ENCODE results near the gene RNF225. TPM values are rescaled to one million over a fixed set of nuclear protein-coding genes. Genes with fewer than 3 reads are reported as not detected.

Gene RNF225
- total and polyA plus RNA-seq, 2 of the 13 experiments (the other 11 are each of a cell fraction or from before 2014, with no cell fraction given), result not detected

GRCh38 chr19:58362272-58362994 is 33.0 kb upstream of the RNF225 start, which contains the start of gene ZNF497:
Gene ZNF497 (minus strand): TSS chr19:58362751. CDS start chr19:58357635, 5,116 bp downstream.
- Histone ChIP-seq H3K4me3 (replicated peaks in 1 of 3; ENCODE audit: insufficient read depth in 1 of 3, low read depth in 2 of 3, low read length in 3 of 3) (peak within 1 kb of the TSS; percentile 76 to 92 (median 80)), H3K9me3 (ENCODE audit: low read length) (no peaks in the 10 kb centered on the region), H2AFZ (ENCODE audit: low read length) (no peak within 1 kb of the TSS), H3K36me3 (replicated peaks in 1 of 2; ENCODE audit: control insufficient read depth in 1 of 2, insufficient read depth in 2 of 2, low read length in 2 of 2) (no peaks in the 10 kb centered on the region), H4K20me1 (ENCODE audit: insufficient read depth, low read length) (no peaks in the 10 kb centered on the region), H3K4me1 (ENCODE audit: insufficient read depth, low read length) (peaks cover 11% of the 10 kb centered on the region), H3K4me2 (ENCODE audit: low read depth, low read length) (peak within 1 kb of the TSS; percentile 83), H3K9ac (ENCODE audit: insufficient read depth, low read depth, low read length) (peak within 1 kb of the TSS; percentile 98), H3K27ac (ENCODE audit: extremely low read length, insufficient read depth, low read length) (peak within 1 kb of the TSS; percentile 97), H3K27me3 (ENCODE audit: control insufficient read depth in 1 of 2, insufficient read depth in 2 of 2, low read length in 2 of 2) (no peaks in the 10 kb centered on the region), H3K79me2 (ENCODE audit: insufficient read depth, low read length) (no peaks in the 10 kb centered on the region)
- intact Hi-C loops (cut with micrococcal nuclease; ENCODE audit: unreplicated experiment), result loop anchor here (2.0 kb wide), 1 partner anchor 18 kb away; the partner anchor contains the start of gene ZNF837
- WGBS (ENCODE audit: low lambda C conversion rate), result under 1% methylated on average over 21 of the region's 74 CpGs
- DNase-seq (ENCODE audit: low spot score), result peak; percentile 91
- peak; percentile 80 for FAIRE-seq
- ChIA-PET POLR2A (interaction anchor here (0.7 to 2.4 kb wide), 34 partner anchors 8 to 213 kb away, joined by 3 to 33 read pairs (median 6); partner anchors contain the start of genes CHMP2A, ERVK3-1, RPS5 and SLC27A5), CTCF (ENCODE audit: low intra/inter-chr PET ratio, low total read pairs) (no interaction called here)
- peak; percentile 96 for ATAC-seq
- BruUV-seq (replicated peaks), result TSS peak; percentile 69
- in situ Hi-C loops (cut with HindIII; ENCODE audit: extremely low pct_ligation_motif_present, low pct_unique_long_range_greater_than_20kb), result no loop called here
- TF ChIP-seq NFIC (IDR thresholded peaks at IDR 0.05; ENCODE audit: low read length), result no peak
- TF ChIP-seq ATF7-NPFF (CRISPR knock-in tag; IDR thresholded peaks at IDR 0.05; ENCODE audit: low read depth), result peak; percentile 79; the same call in 1 of the 2 replicates
- peak; percentile 72; the same call in 1 of the 2 replicates for TF ChIP-seq ARNT2 (CRISPR knock-in tag; IDR thresholded peaks at IDR 0.05; ENCODE audit: low read depth)
- no peak for TF ChIP-seq SNAPC5 (CRISPR knock-in tag; IDR thresholded peaks at IDR 0.05; ENCODE audit: borderline replicate concordance)
- peak; percentile 98 for TF ChIP-seq SP5 (CRISPR knock-in tag; IDR thresholded peaks at IDR 0.05; ENCODE audit: borderline replicate concordance, low read depth)
- no peak; the same call in 1 of the 2 replicates for TF ChIP-seq CAMTA2 (CRISPR knock-in tag; IDR thresholded peaks at IDR 0.05; ENCODE audit: borderline replicate concordance)
- TF ChIP-seq KLF6 (CRISPR knock-in tag; IDR thresholded peaks at IDR 0.05), result peak; percentile 60; the same call in 1 of the 2 replicates
- no peak for TF ChIP-seq ZFP90 (CRISPR knock-in tag; IDR thresholded peaks at IDR 0.05; ENCODE audit: borderline replicate concordance)
- peak; percentile 89 for TF ChIP-seq ZBTB7B (CRISPR knock-in tag; IDR thresholded peaks at IDR 0.05)
- TF ChIP-seq ZNF224 (CRISPR knock-in tag; IDR thresholded peaks at IDR 0.05), result peak; percentile 96
- TF ChIP-seq PBX3 (CRISPR knock-in tag; IDR thresholded peaks at IDR 0.05; ENCODE audit: borderline replicate concordance), result 0 out of 2 replicates have a peak, but pooled peaks have one; percentile 66
- TF ChIP-seq, protein P1, sequence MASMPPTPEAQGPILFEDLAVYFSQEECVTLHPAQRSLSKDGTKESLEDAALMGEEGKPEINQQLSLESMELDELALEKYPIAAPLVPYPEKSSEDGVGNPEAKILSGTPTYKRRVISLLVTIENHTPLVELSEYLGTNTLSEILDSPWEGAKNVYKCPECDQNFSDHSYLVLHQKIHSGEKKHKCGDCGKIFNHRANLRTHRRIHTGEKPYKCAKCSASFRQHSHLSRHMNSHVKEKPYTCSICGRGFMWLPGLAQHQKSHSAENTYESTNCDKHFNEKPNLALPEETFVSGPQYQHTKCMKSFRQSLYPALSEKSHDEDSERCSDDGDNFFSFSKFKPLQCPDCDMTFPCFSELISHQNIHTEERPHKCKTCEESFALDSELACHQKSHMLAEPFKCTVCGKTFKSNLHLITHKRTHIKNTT (CRISPR knock-in tag; IDR thresholded peaks at IDR 0.05), result no peak
- TF ChIP-seq REPIN1 (CRISPR knock-in tag; IDR thresholded peaks at IDR 0.05; ENCODE audit: borderline replicate concordance, low read depth), result peak; percentile 32; the same call in 1 of the 2 replicates
- TF ChIP-seq THAP8 (CRISPR knock-in tag; IDR thresholded peaks at IDR 0.05; ENCODE audit: borderline replicate concordance), result no peak; the same call in 1 of the 2 replicates
- no peak for TF ChIP-seq ZSCAN29 (CRISPR knock-in tag; conservative IDR thresholded peaks at IDR 0.05)
- TF ChIP-seq, protein P2, sequence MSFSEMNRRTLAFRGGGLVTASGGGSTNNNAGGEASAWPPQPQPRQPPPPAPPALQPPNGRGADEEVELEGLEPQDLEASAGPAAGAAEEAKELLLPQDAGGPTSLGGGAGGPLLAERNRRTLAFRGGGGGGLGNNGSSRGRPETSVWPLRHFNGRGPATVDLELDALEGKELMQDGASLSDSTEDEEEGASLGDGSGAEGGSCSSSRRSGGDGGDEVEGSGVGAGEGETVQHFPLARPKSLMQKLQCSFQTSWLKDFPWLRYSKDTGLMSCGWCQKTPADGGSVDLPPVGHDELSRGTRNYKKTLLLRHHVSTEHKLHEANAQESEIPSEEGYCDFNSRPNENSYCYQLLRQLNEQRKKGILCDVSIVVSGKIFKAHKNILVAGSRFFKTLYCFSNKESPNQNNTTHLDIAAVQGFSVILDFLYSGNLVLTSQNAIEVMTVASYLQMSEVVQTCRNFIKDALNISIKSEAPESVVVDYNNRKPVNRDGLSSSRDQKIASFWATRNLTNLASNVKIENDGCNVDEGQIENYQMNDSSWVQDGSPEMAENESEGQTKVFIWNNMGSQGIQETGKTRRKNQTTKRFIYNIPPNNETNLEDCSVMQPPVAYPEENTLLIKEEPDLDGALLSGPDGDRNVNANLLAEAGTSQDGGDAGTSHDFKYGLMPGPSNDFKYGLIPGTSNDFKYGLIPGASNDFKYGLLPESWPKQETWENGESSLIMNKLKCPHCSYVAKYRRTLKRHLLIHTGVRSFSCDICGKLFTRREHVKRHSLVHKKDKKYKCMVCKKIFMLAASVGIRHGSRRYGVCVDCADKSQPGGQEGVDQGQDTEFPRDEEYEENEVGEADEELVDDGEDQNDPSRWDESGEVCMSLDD (CRISPR knock-in tag; IDR thresholded peaks at IDR 0.05; ENCODE audit: borderline replicate concordance), result no peak
- TF ChIP-seq DNMT1 (CRISPR knock-in tag; IDR thresholded peaks at IDR 0.05), result no peak
